Spleen (tissue), 7 donors: Measurements from ENCODE around the gene SMYD2.

Experiments
- CTCF ChIP-seq, 11 experiments: fragments of 200-600 bp in 7 of 11; fragments of 450-650 bp in 4 of 11; sonication (generic) in 4 of 11; IDR thresholded peaks in 8 of 11; conservative IDR thresholded peaks in 3 of 11; 1 replicate in 7 of 11; 2 replicates in 4 of 11; pipeline versions ENCODE4 v1.4.0 to v1.8.0; 2016 to 2021; ENCODE audit warnings: antibody characterized with exemption in 11 of 11, inconsistent platforms in 4 of 11, mild to moderate bottlenecking in 1 of 11
- POLR2A ChIP-seq, 3 donors: fragments of 450-650 bp; IDR thresholded peaks; one replicate each; pipeline ENCODE4 v1.5.1; 2017; ENCODE audit warnings: antibody characterized with exemption in 3 of 3, mild to moderate bottlenecking in 1 of 3
- POLR2AphosphoS5 ChIP-seq, 3 donors: sonication (generic); formaldehyde crosslinking; IDR thresholded peaks; one replicate each; pipeline ENCODE4 v1.5.1; 2017; ENCODE audit warnings: antibody characterized with exemption in 3 of 3
- donor health status: DM: no; HTN: no; CAD: no; lungs with moderate emphysema.
- donor health status: DM: no; HTN: no; CAD: no.
- donor health status: DM: no; HTN: no; CAD: no.

DNA sequence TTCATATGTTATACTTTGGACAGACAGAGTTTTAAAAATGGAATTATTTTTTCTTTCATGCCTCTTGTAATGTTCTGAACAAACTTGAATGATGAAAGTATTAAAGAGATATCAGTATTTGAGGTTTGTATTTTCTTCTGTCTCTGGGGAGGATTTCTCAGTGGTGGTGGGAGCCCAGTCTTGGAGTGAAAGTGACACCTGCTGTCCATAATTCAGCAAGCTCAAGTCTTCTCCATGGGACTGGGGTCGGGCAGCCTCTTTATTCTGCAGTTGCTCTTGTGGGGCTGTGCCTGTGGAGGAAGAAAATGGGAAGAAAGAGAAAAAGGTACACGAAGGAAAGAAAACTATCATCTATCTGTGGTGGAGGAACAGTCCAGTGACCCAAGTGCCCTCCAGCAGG, 56.1 kb downstream of the SMYD2 start:
- TF ChIP-seq CTCF (IDR thresholded peaks at IDR 0.05 in 8 of 11, conservative IDR thresholded peaks at IDR 0.05 in 3 of 11) = no peak
- no peak for TF ChIP-seq POLR2AphosphoS5 (IDR thresholded peaks at IDR 0.05)
- no peak for TF ChIP-seq POLR2A (IDR thresholded peaks at IDR 0.05)
